ENCODE measurements around the gene HEXB.

GRCh38 chr5:74766849-74767578 lies 82.0 kb downstream of the HEXB start, which contains the start of the genes GFM2 and NSA2:
- TF ChIP-seq CTCF (conservative IDR thresholded peaks at IDR 0.05; ENCODE audit: low read depth, low read length) (no peak), EZH2 (IDR thresholded peaks at IDR 0.05; ENCODE audit: borderline replicate concordance, low read depth, low read length, poor library complexity, severe bottlenecking) (no peak)
